OCI-LY7 (cell line): ENCODE results near the gene PLPP6. TPM values are rescaled to one million over a fixed set of nuclear protein-coding genes. Genes with fewer than 3 reads are reported as not detected.

Experiments used
- BruUV-seq: library from RNA; stranded (reverse); fragments of 400-500 nt; replicated peaks from 2 replicates; lab custom pipeline; 2021; lab: Mats Ljungman, UMichigan
- CTCF ChIA-PET: fragments of 300-600 bp; sonication (Branson Sonifier 250); formaldehyde crosslinking; loops from one replicate; lab custom pipeline; 2022; ENCODE audit warnings: antibody characterized with exemption; ENCODE audit not compliant: unreplicated experiment; lab: Charles Lee
- POLR2A ChIA-PET: fragments of 300-600 bp; sonication (Branson Sonifier 250); formaldehyde crosslinking; loops from one replicate; lab custom pipeline; 2022; ENCODE audit warnings: antibody characterized with exemption; lab: Charles Lee
- DNase-seq: peaks from one replicate; pipeline ENCODE4 v3.0.0-alpha.2; 2015; ENCODE audit warnings: low spot score
- H2AFZ ChIP-seq: fragments of 200-600 bp; sonication (generic), shearing (Covaris generic); 2 replicates; pipeline ENCODE4 v1.6.1; 2014; ENCODE audit warnings: mild to moderate bottlenecking, antibody characterized with exemption, low read length, moderate library complexity
- H3K27ac ChIP-seq: fragments of 200-600 bp; sonication (generic); 2 replicates; pipeline ENCODE4 v1.5.1; 2014; ENCODE audit warnings: mixed run types, low read depth, mild to moderate bottlenecking, moderate library complexity, low read length, inconsistent platforms; ENCODE audit not compliant: poor library complexity, severe bottlenecking
- H3K36me3 ChIP-seq: fragments of 200-600 bp; sonication (generic); 2 replicates; pipeline ENCODE4 v1.6.1; 2014; ENCODE audit warnings: mild to moderate bottlenecking, antibody characterized with exemption, low read length, moderate library complexity, mixed read lengths; ENCODE audit not compliant: insufficient read depth
- H3K4me1 ChIP-seq: fragments of 200-600 bp; sonication (generic); 2 replicates; pipeline ENCODE4 v1.5.1; 2014; ENCODE audit warnings: mild to moderate bottlenecking, low read length; ENCODE audit not compliant: insufficient read depth, poor library complexity, severe bottlenecking
- H3K4me2 ChIP-seq: fragments of 200-600 bp; sonication (generic); 2 replicates; pipeline ENCODE4 v1.6.1; 2014; ENCODE audit warnings: mild to moderate bottlenecking, low read length
- H3K4me3 ChIP-seq: fragments of 200-600 bp; sonication (generic); 2 replicates; pipeline ENCODE4 v1.5.1; 2014; ENCODE audit warnings: mild to moderate bottlenecking, low read depth, low read length; ENCODE audit not compliant: poor library complexity, severe bottlenecking
- H3K79me2 ChIP-seq: fragments of 200-600 bp; sonication (generic); 2 replicates; pipeline ENCODE4 v1.6.1; 2016; ENCODE audit warnings: low read depth, mild to moderate bottlenecking, low read length, moderate library complexity, mixed read lengths; ENCODE audit not compliant: insufficient read depth
- H3K9me2 ChIP-seq: fragments of 200-600 bp; sonication (generic); 2 replicates; pipeline ENCODE4 v1.6.1; 2016; ENCODE audit warnings: mild to moderate bottlenecking, low read length, mixed read lengths; ENCODE audit not compliant: insufficient read depth
- H3K9me3 ChIP-seq: fragments of 200-600 bp; sonication (generic); 2 replicates; pipeline ENCODE4 v1.6.1; 2014; ENCODE audit warnings: mild to moderate bottlenecking, mixed run types, low read length, mixed read lengths
- H4K20me1 ChIP-seq: fragments of 200-600 bp; sonication (generic); 2 replicates; pipeline ENCODE4 v1.6.1; 2014; ENCODE audit warnings: mild to moderate bottlenecking, antibody characterized with exemption, low read length, moderate library complexity, mixed read lengths; ENCODE audit not compliant: insufficient read depth
- CTCF ChIP-seq: fragments of 200-600 bp; sonication (generic); conservative IDR thresholded peaks from 2 replicates; pipeline ENCODE4 v1.5.1; 2014; ENCODE audit warnings: mild to moderate bottlenecking, antibody characterized with exemption, low read length, moderate library complexity, mixed read lengths
- EZH2phosphoT487 ChIP-seq: fragments of 200-600 bp; sonication (generic); IDR thresholded peaks from 2 replicates; pipeline ENCODE4 v1.6.1; 2018; ENCODE audit warnings: low read depth, borderline replicate concordance, mild to moderate bottlenecking, mixed run types, antibody characterized with exemption, low read length, moderate library complexity, mixed read lengths
- intact Hi-C: fragments of 100-400 bp; cut with micrococcal nuclease; formaldehyde crosslinking; loops from one replicate; pipeline ENCODE4 v1.10.0; 2022; ENCODE audit not compliant: unreplicated experiment
- total RNA-seq, 2 experiments: library from RNA; depleted of rRNA in 1 of 2; stranded (reverse); fragments of >200 nt in 1 of 2; shearing (Covaris generic) in 1 of 2; gene quantifications; 2 replicates each; pipeline ENCODE4 v1.2.3, GENCODE V29; 2014 to 2022

Gene PLPP6
- total RNA-seq, 2 experiments from 2014 or later, result 4.6 to 8.1 TPM

GRCh38 chr9:4706971-4707622, 45.0 kb downstream of the PLPP6 start:
- no peak overlapping the region for H3K27ac ChIP-seq
- no peak overlapping the region for H3K4me2 ChIP-seq
- H3K9me2 ChIP-seq, result no peaks in the 10 kb centered on the region
- no peaks in the 10 kb centered on the region for H3K4me1 ChIP-seq
- peaks cover 93% of the 10 kb centered on the region for H3K36me3 ChIP-seq
- no TSS peak for BruUV-seq
- H3K9me3 ChIP-seq, result no peaks in the 10 kb centered on the region
- DNase-seq, result no peak
- CTCF ChIA-PET, result no interaction called here
- no peak for TF ChIP-seq EZH2phosphoT487
- no peak overlapping the region for H2AFZ ChIP-seq
- no peaks in the 10 kb centered on the region for H4K20me1 ChIP-seq
- POLR2A ChIA-PET, result interaction anchor here (0.8 to 1.9 kb wide), 5 partner anchors 8 to 39 kb away, joined by 3 to 8 read pairs (median 3); no protein-coding TSS in a partner anchor
- no peak overlapping the region for H3K4me3 ChIP-seq
- H3K79me2 ChIP-seq, result no peaks in the 10 kb centered on the region
- intact Hi-C loops, result no loop called here

GRCh38 chr9:4709380-4709779, 47.3 kb downstream of the PLPP6 start:
- intact Hi-C loops, result no loop called here
- POLR2A ChIA-PET, result interaction anchor here (0.6 to 1.8 kb wide), 3 partner anchors 11 to 31 kb away, joined by 3 to 5 read pairs (median 3); partner anchors contain the start of gene AK3
- Histone ChIP-seq H3K9me3 (peaks cover 4% of the 10 kb centered on the region; the same call in 1 of the 2 replicates), H3K4me1 (peaks cover 2% of the 10 kb centered on the region), H3K9me2 (no peaks in the 10 kb centered on the region), H3K27ac (no peak overlapping the region), H3K4me2 (no peak overlapping the region), H4K20me1 (no peaks in the 10 kb centered on the region), H3K79me2 (no peaks in the 10 kb centered on the region), H2AFZ (no peak overlapping the region), H3K4me3 (no peak overlapping the region), H3K36me3 (peaks cover 93% of the 10 kb centered on the region)
- TF ChIP-seq CTCF, result no peak
- TF ChIP-seq EZH2phosphoT487, result no peak
- no TSS peak for BruUV-seq
- CTCF ChIA-PET, result no interaction called here
- no peak for DNase-seq

GRCh38 chr9:4713849-4714248, 51.8 kb downstream of the PLPP6 start:
- Histone ChIP-seq H2AFZ (no peak overlapping the region), H3K36me3 (peaks cover 96% of the 10 kb centered on the region), H3K9me2 (no peaks in the 10 kb centered on the region), H3K27ac (no peak overlapping the region), H3K79me2 (no peaks in the 10 kb centered on the region), H3K4me2 (no peak overlapping the region), H4K20me1 (no peaks in the 10 kb centered on the region), H3K4me1 (peaks cover 4% of the 10 kb centered on the region), H3K4me3 (no peak overlapping the region), H3K9me3 (peaks cover 4% of the 10 kb centered on the region; the same call in 1 of the 2 replicates)
- intact Hi-C loops, result no loop called here
- no peak for TF ChIP-seq EZH2phosphoT487
- POLR2A ChIA-PET, result interaction anchor here (0.6 to 1.1 kb wide), 2 partner anchors 16 to 1568 kb away, joined by 3 to 4 read pairs; no protein-coding TSS in a partner anchor
- BruUV-seq, result no TSS peak
- DNase-seq, result no peak
- CTCF ChIA-PET, result no interaction called here
